Osteocyte (in vitro differentiated cells): Measurements from ENCODE around the gene PRTFDC1. TPM values are rescaled to one million over a fixed set of nuclear protein-coding genes. Genes with fewer than 3 reads are reported as not detected.

Source experiments
- DNase-seq: peaks from one replicate; pipeline ENCODE4 v3.0.0; 2021; ENCODE audit warnings: mixed read lengths; ENCODE audit not compliant: unreplicated experiment; ENCODE audit errors: extremely low spot score
- H3K27ac Mint-ChIP-seq: one replicate; pipeline ENCODE4 v1.8.0; 2021; ENCODE audit warnings: mild to moderate bottlenecking, mixed read lengths; ENCODE audit not compliant: unreplicated experiment
- H3K27me3 Mint-ChIP-seq: one replicate; pipeline ENCODE4 v1.8.0; 2021; ENCODE audit warnings: mixed read lengths; ENCODE audit not compliant: unreplicated experiment
- H3K36me3 Mint-ChIP-seq: one replicate; pipeline ENCODE4 v1.8.0; 2021; ENCODE audit warnings: mixed read lengths; ENCODE audit not compliant: unreplicated experiment
- H3K4me1 Mint-ChIP-seq: one replicate; pipeline ENCODE4 v1.8.0; 2021; ENCODE audit warnings: mixed read lengths; ENCODE audit not compliant: unreplicated experiment
- H3K4me3 Mint-ChIP-seq: one replicate; pipeline ENCODE4 v1.8.0; 2021; ENCODE audit warnings: mild to moderate bottlenecking, moderate library complexity, mixed read lengths; ENCODE audit not compliant: unreplicated experiment
- H3K9me3 Mint-ChIP-seq: one replicate; pipeline ENCODE4 v1.8.0; 2021; ENCODE audit warnings: mixed read lengths; ENCODE audit not compliant: unreplicated experiment
- total RNA-seq: library from RNA; stranded (reverse); gene quantifications from 2 replicates; pipeline ENCODE4 v1.2.1, GENCODE V29; 2021
- TF ChIP-seq, protein P1 (sequence below): fragments of 200-600 bp; sonication (generic); IDR thresholded peaks from 2 replicates; pipeline ENCODE4 v1.5.0; 2021; ENCODE audit warnings: antibody characterized with exemption, mild to moderate bottlenecking, moderate library complexity

Gene PRTFDC1
- total RNA-seq, 1 donor from 2014 or later, result 4.4 TPM

DNA sequence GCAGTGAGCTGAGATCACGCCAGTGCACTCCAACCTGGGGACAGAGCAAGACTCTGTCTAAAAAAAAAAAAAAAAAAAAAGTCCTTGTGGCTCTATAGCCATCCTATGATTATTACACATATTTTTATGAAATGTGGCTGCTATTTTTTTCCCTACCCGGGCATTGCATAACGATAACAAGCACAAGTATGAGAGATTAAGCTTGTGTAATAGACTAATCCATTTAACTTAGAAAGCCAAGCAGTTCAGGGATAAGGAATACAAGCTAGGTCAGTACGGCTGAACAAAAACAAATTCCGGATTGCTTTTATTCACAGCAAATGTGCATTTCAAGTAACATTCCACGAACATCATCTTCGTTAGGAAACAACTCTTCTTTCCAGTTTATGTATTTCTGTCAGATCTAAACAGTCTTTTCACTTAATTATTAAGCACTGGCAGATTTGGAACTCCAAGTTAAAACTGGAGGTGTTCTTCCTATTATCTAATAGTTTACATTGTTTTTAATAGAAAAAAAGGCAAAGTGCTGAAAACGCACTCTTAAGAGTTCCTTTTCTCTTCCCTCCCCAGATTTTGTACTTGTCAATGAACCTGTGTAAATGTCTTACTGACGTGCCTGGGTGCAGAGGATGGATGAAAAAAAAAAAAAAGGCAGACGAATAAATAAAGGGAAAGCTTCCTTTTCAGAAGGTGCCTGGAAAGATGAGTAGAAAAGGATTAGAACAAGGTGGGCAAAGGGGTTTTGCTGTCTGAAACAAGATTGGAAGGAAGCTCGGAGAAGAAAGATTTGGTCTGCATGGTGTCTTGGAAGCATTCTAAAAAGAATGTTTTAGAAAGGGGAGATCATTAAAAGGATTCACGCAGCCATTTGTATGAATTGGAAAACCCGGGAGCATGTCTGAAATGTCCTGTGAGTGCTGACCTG is 81.1 kb downstream of the PRTFDC1 start:
- Mint-ChIP-seq H3K27me3 (no peaks in the 10 kb centered on the region), H3K4me1 (peaks cover 50% of the 10 kb centered on the region), H3K36me3 (no peaks in the 10 kb centered on the region), H3K4me3 (no peak overlapping the region), H3K9me3 (no peaks in the 10 kb centered on the region), H3K27ac (peak overlapping the region; percentile 19)
- TF ChIP-seq, protein P1, sequence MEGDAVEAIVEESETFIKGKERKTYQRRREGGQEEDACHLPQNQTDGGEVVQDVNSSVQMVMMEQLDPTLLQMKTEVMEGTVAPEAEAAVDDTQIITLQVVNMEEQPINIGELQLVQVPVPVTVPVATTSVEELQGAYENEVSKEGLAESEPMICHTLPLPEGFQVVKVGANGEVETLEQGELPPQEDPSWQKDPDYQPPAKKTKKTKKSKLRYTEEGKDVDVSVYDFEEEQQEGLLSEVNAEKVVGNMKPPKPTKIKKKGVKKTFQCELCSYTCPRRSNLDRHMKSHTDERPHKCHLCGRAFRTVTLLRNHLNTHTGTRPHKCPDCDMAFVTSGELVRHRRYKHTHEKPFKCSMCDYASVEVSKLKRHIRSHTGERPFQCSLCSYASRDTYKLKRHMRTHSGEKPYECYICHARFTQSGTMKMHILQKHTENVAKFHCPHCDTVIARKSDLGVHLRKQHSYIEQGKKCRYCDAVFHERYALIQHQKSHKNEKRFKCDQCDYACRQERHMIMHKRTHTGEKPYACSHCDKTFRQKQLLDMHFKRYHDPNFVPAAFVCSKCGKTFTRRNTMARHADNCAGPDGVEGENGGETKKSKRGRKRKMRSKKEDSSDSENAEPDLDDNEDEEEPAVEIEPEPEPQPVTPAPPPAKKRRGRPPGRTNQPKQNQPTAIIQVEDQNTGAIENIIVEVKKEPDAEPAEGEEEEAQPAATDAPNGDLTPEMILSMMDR, result no peak
- DNase-seq, result no peak

DNA sequence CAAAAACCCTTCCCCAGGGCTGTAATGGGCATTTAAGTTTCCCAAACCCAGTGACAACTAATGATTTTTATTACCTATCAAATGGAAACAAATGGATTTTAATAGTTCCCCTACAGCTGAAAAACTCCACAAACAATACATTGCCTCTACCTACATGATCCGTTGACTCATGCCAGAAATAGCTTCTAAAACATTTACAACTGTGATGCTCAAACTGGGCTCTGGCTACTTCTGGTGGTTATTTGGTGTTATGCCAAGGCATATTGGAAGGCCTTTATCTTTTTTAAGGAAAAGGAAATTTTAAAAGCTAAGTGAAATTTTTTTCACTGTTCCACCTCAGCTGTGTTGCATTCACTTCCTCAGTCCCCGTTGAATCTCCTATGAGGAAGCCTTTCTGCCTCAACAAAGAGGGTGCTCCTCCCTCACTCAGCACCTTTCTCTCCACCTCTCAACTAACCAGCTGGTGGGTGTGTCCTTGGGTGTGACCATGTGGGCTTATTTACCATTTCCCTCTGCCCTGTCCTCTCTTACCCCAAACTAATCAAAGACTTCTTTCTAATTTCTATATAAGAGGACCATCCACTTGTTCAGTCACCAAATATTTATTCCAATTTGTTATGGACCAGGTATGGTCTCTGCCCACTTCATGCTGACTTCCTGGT is 82.9 kb downstream of the PRTFDC1 start:
- TF ChIP-seq, protein P1, result no peak
- DNase-seq, result no peak
- Mint-ChIP-seq H3K27me3 (no peaks in the 10 kb centered on the region), H3K36me3 (no peaks in the 10 kb centered on the region), H3K27ac (no peak overlapping the region), H3K9me3 (no peaks in the 10 kb centered on the region), H3K4me3 (no peak overlapping the region), H3K4me1 (peaks cover 56% of the 10 kb centered on the region)

DNA sequence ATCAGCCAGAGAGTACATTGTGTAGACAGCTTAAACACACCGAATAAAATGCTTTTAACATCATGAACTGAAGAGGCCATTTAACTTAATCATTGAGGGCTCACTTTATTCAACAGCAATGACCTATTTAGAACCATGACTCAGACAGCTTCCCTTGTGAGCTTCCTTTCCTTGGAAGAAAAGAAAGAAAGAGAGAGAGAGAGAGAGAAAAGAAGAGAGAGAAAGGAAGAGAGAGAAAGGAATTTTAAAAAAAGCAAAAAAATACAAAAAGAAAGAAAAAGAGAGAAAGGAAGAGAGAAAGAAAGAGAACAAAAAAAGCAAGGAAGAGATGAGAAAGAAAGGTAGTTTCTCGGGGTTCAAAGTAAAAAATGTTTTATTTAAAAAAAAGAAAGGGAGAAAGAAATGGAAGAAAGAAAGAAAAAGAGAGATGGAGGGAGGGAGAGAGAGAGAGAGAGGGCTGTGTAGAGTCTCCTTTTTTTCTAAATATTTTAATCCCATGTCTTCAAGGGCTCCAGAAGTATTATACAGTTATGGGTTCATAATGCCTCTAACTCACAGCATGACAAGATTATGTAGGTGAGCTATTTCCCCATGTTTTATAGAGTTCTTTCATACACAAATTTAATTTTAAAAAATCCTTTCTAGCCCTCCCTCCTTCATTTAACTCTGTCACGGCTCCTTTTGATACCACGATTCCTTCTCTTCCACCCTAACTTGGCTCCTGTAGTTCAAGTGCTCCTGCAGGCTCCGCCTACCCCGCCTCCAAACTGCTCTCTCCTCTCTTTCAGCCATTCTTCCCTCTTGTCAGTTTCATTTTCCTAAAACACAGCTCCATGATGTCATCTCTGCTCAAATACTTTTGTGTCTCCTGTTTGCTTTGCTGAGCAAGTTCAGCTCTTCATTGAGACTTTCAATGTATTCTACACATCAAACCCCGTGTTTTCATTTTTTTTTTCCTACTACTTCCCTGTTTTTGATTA is 85.5 kb downstream of the PRTFDC1 start:
- Mint-ChIP-seq H3K9me3 (peaks cover 6% of the 10 kb centered on the region), H3K27me3 (no peaks in the 10 kb centered on the region), H3K4me1 (peaks cover 34% of the 10 kb centered on the region), H3K36me3 (peaks cover 4% of the 10 kb centered on the region), H3K4me3 (no peak overlapping the region), H3K27ac (peak overlapping the region; percentile 85)
- DNase-seq, result no peak
- TF ChIP-seq, protein P1, result no peak

DNA sequence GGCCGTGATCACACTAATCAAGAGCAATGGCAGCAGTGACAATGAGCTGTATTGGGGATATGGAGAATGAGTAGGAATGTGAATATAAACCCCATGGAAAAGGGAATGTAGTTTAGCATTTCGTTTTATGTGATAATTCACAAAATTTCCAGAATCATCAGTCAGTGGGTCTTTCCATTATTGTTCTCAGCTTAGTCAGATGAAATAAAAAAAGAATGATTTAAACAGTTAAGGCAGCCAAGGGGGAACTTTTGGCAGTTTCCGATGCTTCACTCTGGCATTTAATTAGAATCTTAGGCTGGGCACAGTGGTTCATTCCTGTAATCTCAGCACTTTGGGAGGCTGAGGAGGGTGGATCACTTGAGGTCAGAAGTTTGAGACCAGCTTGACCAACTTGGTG is 86.6 kb downstream of the PRTFDC1 start:
- Mint-ChIP-seq H3K9me3 (peaks cover 6% of the 10 kb centered on the region), H3K4me1 (peaks cover 27% of the 10 kb centered on the region), H3K4me3 (no peak overlapping the region), H3K27ac (no peak overlapping the region), H3K36me3 (peaks cover 4% of the 10 kb centered on the region), H3K27me3 (no peaks in the 10 kb centered on the region)
- TF ChIP-seq, protein P1, result no peak
- DNase-seq, result no peak
